HCT116 (cell line): ENCODE measurements around the gene FAM209B.

Experiments used
- CEBPB ChIP-seq: IDR thresholded peaks from 2 replicates; pipeline ENCODE4 v1.6.1; 2012; ENCODE audit warnings: low read depth
- ELF1 ChIP-seq: IDR thresholded peaks from 2 replicates; pipeline ENCODE4 v1.6.1; 2012; ENCODE audit warnings: low read depth, borderline replicate concordance
- EZH2 ChIP-seq: fragments of 200-600 bp; sonication (generic); IDR thresholded peaks from 2 replicates; pipeline ENCODE4 v1.6.1; 2017; ENCODE audit warnings: antibody characterized with exemption, mixed run types
- EZH2phosphoT487 ChIP-seq: fragments of 200-600 bp; IDR thresholded peaks from 2 replicates; pipeline ENCODE4 v1.6.1; 2018; ENCODE audit warnings: antibody characterized with exemption, borderline replicate concordance
- POLR2A ChIP-seq: IDR thresholded peaks from 2 replicates; pipeline ENCODE4 v1.7.0; 2011; ENCODE audit warnings: borderline replicate concordance; ENCODE audit not compliant: insufficient read depth, insufficient read length; ENCODE audit errors: extremely low read depth
- POLR2AphosphoS5 ChIP-seq: IDR thresholded peaks from 2 replicates; pipeline ENCODE4 v1.6.1; 2011; ENCODE audit warnings: mild to moderate bottlenecking, low read depth, low read length, moderate library complexity
- RAD21 ChIP-seq: IDR thresholded peaks from 2 replicates; pipeline ENCODE4 v1.6.1; 2012; ENCODE audit warnings: low read depth, mild to moderate bottlenecking
- SIN3A ChIP-seq: IDR thresholded peaks from 2 replicates; pipeline ENCODE4 v1.6.1; 2012; ENCODE audit warnings: low read depth
- TCF7L2 ChIP-seq: IDR thresholded peaks from 2 replicates; pipeline ENCODE4 v1.7.0; 2011; ENCODE audit warnings: borderline replicate concordance, inconsistent platforms; ENCODE audit not compliant: insufficient read depth, insufficient read length; ENCODE audit errors: extremely low read depth
- ZNF274 ChIP-seq: fragments of 200-500 bp; sonication (Bioruptor generic); IDR thresholded peaks from 2 replicates; pipeline ENCODE4 v1.6.1; 2014; ENCODE audit warnings: mild to moderate bottlenecking, low read depth, low read length, inconsistent platforms
- TF ChIP-seq, protein P1 (sequence below), 3 experiments: fragments of 200-600 bp in 1 of 3; sonication (generic) in 1 of 3; IDR thresholded peaks in 2 of 3; conservative IDR thresholded peaks in 1 of 3; 2 replicates each; pipeline ENCODE4 v1.5.1; 2012 to 2017; ENCODE audit warnings: low read depth in 2 of 3, low read length in 2 of 3, antibody characterized with exemption in 1 of 3, borderline replicate concordance in 1 of 3, control low read depth in 1 of 3, mild to moderate bottlenecking in 1 of 3, mixed read lengths in 1 of 3, mixed run types in 1 of 3, moderate library complexity in 1 of 3; ENCODE audit not compliant: insufficient read depth in 1 of 3
- TF ChIP-seq, protein P2 (sequence below): IDR thresholded peaks from 2 replicates; pipeline ENCODE4 v1.6.1; 2011; ENCODE audit warnings: mild to moderate bottlenecking, low read length, moderate library complexity; ENCODE audit not compliant: insufficient replicate concordance; ENCODE audit errors: extremely low read depth
- TF ChIP-seq, protein P3 (sequence below): IDR thresholded peaks from 2 replicates; pipeline ENCODE4 v1.6.1; 2012
- TF ChIP-seq, protein P4 (sequence below): IDR thresholded peaks from 2 replicates; pipeline ENCODE4 v1.6.1; 2012

DNA sequence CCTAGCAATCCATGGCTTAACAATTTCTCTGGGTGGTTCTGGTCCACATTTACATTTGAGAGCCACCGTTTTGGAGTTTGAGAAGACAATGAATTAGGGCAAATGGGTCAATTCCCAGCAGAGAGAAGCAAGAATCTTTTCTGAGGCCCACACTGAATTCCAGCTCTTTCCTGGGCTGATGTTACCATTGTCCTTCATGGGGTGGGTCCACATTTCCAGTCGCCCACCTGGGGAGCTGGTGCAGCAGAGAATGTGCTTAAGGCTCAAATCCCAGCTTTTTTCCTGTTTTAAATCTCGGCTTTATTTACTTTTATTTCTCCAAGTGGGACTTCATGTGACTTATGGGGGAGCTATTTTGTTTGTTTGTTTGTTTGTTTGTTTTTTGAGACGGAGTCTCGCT lies 51.9 kb downstream of the FAM209B start:
- TF ChIP-seq, protein P1, sequence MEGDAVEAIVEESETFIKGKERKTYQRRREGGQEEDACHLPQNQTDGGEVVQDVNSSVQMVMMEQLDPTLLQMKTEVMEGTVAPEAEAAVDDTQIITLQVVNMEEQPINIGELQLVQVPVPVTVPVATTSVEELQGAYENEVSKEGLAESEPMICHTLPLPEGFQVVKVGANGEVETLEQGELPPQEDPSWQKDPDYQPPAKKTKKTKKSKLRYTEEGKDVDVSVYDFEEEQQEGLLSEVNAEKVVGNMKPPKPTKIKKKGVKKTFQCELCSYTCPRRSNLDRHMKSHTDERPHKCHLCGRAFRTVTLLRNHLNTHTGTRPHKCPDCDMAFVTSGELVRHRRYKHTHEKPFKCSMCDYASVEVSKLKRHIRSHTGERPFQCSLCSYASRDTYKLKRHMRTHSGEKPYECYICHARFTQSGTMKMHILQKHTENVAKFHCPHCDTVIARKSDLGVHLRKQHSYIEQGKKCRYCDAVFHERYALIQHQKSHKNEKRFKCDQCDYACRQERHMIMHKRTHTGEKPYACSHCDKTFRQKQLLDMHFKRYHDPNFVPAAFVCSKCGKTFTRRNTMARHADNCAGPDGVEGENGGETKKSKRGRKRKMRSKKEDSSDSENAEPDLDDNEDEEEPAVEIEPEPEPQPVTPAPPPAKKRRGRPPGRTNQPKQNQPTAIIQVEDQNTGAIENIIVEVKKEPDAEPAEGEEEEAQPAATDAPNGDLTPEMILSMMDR (IDR thresholded peaks at IDR 0.05 in 2 of 3, conservative IDR thresholded peaks at IDR 0.05 in 1 of 3; ENCODE audit: borderline replicate concordance in 1 of 3, insufficient read depth in 1 of 3, low read depth in 2 of 3, low read length in 2 of 3), result no peak
- TF ChIP-seq POLR2A (no peak), EZH2 (no peak), POLR2AphosphoS5 (no peak), ELF1 (no peak), RAD21 (no peak), ZNF274 (no peak), CEBPB (no peak), EZH2phosphoT487 (no peak), SIN3A (no peak), TCF7L2 (no peak)
- TF ChIP-seq, protein P2, sequence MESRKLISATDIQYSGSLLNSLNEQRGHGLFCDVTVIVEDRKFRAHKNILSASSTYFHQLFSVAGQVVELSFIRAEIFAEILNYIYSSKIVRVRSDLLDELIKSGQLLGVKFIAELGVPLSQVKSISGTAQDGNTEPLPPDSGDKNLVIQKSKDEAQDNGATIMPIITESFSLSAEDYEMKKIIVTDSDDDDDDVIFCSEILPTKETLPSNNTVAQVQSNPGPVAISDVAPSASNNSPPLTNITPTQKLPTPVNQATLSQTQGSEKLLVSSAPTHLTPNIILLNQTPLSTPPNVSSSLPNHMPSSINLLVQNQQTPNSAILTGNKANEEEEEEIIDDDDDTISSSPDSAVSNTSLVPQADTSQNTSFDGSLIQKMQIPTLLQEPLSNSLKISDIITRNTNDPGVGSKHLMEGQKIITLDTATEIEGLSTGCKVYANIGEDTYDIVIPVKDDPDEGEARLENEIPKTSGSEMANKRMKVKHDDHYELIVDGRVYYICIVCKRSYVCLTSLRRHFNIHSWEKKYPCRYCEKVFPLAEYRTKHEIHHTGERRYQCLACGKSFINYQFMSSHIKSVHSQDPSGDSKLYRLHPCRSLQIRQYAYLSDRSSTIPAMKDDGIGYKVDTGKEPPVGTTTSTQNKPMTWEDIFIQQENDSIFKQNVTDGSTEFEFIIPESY, result no peak
- TF ChIP-seq, protein P3, sequence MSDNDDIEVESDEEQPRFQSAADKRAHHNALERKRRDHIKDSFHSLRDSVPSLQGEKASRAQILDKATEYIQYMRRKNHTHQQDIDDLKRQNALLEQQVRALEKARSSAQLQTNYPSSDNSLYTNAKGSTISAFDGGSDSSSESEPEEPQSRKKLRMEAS, result no peak
- TF ChIP-seq, protein P4, sequence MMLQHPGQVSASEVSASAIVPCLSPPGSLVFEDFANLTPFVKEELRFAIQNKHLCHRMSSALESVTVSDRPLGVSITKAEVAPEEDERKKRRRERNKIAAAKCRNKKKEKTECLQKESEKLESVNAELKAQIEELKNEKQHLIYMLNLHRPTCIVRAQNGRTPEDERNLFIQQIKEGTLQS, result no peak
